Epithelial cell of proximal tubule (primary cell): Measurements from ENCODE around the gene TFDP1. TPM values are rescaled to one million over a fixed set of nuclear protein-coding genes. Genes with fewer than 3 reads are reported as not detected.
"Not testable (repeated sequence)": the region's sequence is repeated elsewhere in the genome, so short reads cannot be mapped to it uniquely, and the experiment has no call there.

Experiments
- DNase-seq: peaks from one replicate; pipeline ENCODE4 v3.0.0-alpha.2; 2011; ENCODE audit warnings: low read depth
- H3K4me3 ChIP-seq: 2 replicates; pipeline ENCODE4 v1.5.1; 2011; ENCODE audit warnings: low read depth, mild to moderate bottlenecking, low read length
- total RNA-seq: library from RNA; depleted of rRNA; stranded (reverse); fragments of >200 nt; gene quantifications from 2 replicates; pipeline ENCODE4 v1.2.3, GENCODE V29; 2015
- TF ChIP-seq, protein P1 (sequence below): conservative IDR thresholded peaks from 2 replicates; pipeline ENCODE4 v1.5.1; 2012; ENCODE audit warnings: low read depth, mild to moderate bottlenecking, low read length

TFDP1 gene
- total RNA-seq, 1 donor from 2014 or later = 105 TPM

DNA sequence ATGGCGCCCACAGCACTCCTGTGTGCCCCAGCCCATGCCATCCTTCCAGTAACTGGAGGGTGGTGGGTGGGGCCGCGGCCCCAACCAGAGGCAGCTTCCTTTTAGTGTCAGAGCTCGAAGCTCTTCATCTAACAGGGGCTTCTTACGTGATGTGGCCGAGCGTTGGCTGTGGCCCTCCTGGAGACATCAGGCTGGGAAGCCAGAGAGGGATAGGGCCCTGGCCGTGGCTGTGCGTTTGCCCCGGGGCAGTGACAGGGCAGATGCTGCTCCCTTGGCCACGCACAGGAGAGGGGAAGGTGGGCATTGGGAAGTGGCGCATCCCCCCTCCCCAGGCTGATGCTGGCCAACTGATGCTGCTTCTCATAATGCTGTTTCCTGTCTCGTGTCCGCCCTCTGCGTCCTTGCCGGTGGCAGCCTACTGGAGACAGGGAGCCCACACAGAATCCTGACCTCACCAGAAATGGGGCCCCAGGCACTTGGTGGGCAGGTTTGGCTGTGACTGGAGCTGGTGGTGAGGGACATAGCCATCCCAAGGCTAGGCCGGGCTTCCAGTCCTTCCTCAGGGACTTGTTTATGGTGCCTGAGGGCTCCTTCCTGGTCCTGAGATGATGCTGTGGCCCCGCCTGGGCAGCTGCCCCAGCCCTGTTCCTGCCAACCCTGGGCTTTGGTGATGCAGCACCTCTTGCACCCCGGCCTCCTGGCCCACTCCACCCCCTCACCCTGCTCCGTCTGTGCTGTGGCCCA is 39.1 kb downstream of the TFDP1 start:
- H3K4me3 ChIP-seq = no peak overlapping the region
- TF ChIP-seq, protein P1, sequence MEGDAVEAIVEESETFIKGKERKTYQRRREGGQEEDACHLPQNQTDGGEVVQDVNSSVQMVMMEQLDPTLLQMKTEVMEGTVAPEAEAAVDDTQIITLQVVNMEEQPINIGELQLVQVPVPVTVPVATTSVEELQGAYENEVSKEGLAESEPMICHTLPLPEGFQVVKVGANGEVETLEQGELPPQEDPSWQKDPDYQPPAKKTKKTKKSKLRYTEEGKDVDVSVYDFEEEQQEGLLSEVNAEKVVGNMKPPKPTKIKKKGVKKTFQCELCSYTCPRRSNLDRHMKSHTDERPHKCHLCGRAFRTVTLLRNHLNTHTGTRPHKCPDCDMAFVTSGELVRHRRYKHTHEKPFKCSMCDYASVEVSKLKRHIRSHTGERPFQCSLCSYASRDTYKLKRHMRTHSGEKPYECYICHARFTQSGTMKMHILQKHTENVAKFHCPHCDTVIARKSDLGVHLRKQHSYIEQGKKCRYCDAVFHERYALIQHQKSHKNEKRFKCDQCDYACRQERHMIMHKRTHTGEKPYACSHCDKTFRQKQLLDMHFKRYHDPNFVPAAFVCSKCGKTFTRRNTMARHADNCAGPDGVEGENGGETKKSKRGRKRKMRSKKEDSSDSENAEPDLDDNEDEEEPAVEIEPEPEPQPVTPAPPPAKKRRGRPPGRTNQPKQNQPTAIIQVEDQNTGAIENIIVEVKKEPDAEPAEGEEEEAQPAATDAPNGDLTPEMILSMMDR = no peak
- DNase-seq = no peak

DNA sequence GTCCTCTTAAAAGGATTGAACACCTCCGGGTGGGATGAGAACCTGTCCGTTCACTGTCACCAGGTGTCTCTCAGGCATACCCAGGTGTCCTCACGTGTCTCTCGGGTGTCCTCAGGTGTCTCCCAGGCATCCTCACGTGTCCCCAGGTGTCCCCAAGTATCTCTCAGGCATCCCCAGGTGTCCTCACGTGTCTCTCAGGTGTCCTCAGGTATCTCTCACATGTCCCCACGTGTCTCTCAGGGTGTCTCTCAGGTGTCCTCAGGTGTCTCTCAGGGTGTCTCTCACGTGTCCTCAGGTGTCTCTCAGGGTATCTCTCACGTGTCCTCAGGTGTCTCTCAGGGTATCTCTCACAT is 39.7 kb downstream of the TFDP1 start:
- DNase-seq = no peak
- TF ChIP-seq, protein P1 = no peak
- no peak overlapping the region for H3K4me3 ChIP-seq

DNA sequence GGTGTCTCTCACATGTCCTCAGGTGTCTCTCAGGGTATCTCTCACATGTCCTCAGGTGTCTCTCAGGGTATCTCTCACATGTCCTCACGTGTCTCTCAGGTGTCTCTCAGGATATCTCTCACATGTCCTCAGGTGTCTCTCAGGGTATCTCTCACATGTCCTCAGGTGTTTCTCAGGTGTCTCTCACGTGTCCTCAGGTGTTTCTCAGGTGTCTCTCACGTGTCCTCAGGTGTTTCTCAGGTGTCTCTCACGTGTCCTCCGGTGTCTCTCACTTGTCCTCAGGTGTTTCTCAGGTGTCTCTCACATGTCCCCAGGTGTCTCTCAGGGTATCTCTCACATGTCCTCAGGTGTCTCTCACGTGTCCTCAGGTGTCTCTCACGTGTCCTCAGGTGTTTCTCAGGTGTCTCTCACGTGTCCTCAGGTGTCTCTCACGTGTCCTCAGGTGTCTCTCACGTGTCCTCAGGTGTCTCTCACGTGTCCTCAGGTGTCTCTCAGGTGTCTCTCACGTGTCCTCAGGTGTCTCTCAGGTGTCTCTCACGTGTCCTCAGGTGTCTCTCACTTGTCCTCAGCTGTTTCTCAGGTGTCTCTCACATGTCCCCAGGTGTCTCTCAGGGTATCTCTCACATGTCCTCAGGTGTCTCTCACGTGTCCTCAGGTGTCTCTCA is 40.2 kb downstream of the TFDP1 start:
- not testable (repeated sequence) for DNase-seq

DNA sequence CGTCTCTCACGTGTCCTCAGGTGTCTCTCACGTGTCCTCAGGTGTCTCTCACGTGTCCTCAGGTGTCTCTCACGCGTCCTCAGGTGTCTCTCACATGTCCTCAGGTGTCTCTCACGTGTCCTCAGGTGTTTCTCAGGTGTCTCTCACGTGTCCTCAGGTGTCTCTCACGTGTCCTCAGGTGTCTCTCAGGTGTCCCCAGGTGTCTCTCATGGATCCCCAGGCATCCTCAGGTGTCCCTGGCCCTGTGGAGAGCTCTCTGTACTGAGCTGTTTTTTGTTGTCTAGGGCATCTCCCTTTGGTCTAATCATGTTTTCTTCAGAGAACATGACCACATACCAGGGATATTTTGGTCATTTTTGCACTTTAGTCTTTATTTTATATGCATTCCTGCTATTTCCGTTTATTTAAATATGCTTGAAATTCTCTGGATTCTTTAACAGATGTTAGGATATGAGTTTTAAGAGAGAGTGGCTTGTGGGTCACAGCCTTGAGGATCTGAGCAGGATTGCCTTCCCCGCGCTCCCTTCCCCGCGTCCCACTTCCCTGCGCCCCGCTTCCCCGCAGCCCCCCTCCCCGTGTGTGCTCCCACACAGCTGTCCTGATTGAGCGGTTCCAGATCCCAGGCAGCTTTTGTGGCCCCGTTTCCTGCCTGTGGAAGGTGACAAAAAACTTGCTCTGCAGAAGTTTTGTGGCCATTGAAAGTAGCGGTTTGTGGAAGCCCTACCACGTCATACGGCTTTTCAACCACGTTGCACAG is 41.6 kb downstream of the TFDP1 start:
- TF ChIP-seq, protein P1 = no peak
- no peak for DNase-seq
- H3K4me3 ChIP-seq = no peak overlapping the region

More for the DNA sequence above, 40.2 kb downstream of the TFDP1 start:
- not testable (repeated sequence) for H3K4me3 ChIP-seq

DNA sequence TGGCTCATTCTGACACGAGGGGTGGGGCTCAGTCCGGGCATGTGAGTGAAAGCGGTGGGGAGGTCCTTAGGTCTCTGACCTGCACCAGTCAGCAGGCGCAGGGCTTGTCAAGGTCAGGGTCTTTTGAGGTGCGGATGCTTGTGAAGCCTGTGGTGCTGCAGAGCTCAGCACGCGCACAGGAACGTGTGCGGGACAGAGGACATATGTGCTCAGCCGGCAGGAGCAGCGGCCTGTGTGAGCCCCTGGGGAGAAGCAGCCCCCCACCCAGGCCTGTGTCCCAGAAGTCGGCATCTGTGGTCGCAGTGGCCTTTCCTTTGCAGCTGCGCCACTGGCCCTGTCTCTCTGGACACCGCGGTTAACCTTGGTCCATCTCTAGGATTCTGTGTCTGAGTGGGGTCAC is 42.6 kb downstream of the TFDP1 start:
- no peak overlapping the region for H3K4me3 ChIP-seq
- no peak for DNase-seq
- TF ChIP-seq, protein P1 = no peak

DNA sequence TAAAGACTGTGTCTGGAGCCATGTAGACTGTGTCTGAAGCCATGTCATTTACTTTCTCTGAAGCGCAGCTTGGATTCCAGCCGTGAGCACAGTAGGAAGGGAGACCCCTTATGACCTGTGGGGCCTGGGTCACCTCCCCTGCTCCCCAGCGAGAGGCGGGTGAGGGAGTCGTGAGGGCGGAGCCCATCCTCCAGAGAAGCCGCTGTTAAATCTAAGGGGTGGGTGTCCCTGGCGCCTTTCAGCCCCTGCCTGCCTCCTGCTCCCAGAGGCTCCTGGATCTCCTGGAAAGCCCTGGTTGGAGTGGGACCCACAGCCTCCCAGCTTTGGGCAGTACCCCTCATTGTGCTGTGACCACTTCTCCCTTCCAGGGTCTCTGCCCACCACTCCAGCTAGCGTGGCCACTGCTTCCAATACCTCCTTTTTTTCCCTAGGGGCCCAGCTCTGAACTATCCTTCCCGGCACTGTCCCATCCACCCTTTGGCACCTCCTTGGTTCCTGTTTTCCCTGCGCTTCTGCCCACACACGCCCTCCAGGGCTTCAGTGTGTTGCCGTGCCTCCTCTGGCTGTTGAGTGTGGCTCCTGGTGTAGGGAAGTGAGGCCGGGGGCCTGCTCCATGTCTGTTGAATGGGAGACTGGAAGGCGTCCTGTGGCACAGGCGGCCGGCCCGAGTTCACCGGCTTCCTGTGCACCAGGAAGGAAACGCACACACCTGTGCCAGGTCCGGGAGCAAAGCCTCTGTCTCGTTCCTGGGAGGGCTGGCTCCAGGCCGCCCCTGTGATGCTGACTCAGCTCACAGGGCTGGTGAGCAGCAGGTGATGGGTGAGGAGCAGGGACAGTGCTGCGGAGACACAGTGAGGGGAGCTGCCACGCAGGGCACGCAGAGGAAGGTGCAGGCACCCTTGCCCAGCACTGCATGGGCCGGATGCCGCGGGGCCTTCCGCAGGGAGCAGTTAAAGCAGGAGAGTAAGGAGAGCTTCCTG is 44.0 kb downstream of the TFDP1 start:
- TF ChIP-seq, protein P1 = no peak
- DNase-seq = no peak

DNA sequence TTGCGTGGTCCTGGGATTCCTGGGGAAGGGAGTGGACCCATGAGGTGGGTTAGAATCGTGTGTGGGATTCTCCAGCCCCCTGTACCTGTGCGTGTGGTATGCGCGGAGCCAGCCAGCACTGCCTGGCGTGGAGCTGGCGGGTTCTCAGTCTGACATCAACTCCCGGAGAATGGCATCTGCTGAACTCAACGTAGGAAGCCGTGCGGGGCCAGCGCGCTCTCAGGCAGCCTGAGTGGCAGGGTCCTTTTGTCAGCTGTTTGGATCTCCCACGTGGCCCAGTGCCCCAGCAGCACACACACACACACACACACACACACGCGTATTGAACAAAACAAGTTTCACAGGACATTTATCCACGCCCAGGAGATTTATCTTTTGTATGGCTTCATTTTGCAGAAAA is 45.3 kb downstream of the TFDP1 start:
- TF ChIP-seq, protein P1 = no peak
- no peak overlapping the region for H3K4me3 ChIP-seq
- no peak for DNase-seq

More for the DNA sequence above, 44.0 kb downstream of the TFDP1 start:
- no peak overlapping the region for H3K4me3 ChIP-seq
